ENCODE results near the gene TEX52. TPM values are rescaled to one million over a fixed set of nuclear protein-coding genes. Genes with fewer than 3 reads are reported as not detected.

The TEX52 gene
- total RNA-seq, 1 donor, result not detected

GRCh38 chr12:2833327-2833726 is 23.5 kb downstream of the TEX52 start:
- TF ChIP-seq CTCF (IDR thresholded peaks at IDR 0.05; ENCODE audit: insufficient read depth, low read depth, low read length), result no peak
- no peak for DNase-seq (ENCODE audit: low read depth)
- no peak overlapping the region for H3K4me3 ChIP-seq (ENCODE audit: low read depth, low read length)

- DNase-seq (ENCODE audit: low read depth), result no peak
- H3K4me3 ChIP-seq (ENCODE audit: low read depth, low read length), result no peak overlapping the region
- no peak for TF ChIP-seq CTCF (IDR thresholded peaks at IDR 0.05; ENCODE audit: insufficient read depth, low read depth, low read length)
These were observed 24.2 kb downstream of the TEX52 start for GRCh38 chr12:2832550-2833127.

GRCh38 chr12:2829275-2829674 is 27.6 kb downstream of the TEX52 start:
- no peak overlapping the region for H3K4me3 ChIP-seq (ENCODE audit: low read depth, low read length)
- DNase-seq (ENCODE audit: low read depth), result no peak
- no peak for TF ChIP-seq CTCF (IDR thresholded peaks at IDR 0.05; ENCODE audit: insufficient read depth, low read depth, low read length)

- H3K4me3 ChIP-seq (ENCODE audit: low read depth, low read length), result no peak overlapping the region
- DNase-seq (ENCODE audit: low read depth), result no peak
- TF ChIP-seq CTCF (IDR thresholded peaks at IDR 0.05; ENCODE audit: insufficient read depth, low read depth, low read length), result no peak
These were observed 29.9 kb downstream of the TEX52 start for GRCh38 chr12:2826721-2827515.

GRCh38 chr12:2826036-2826435 is 30.8 kb downstream of the TEX52 start:
- DNase-seq (ENCODE audit: low read depth), result no peak
- TF ChIP-seq CTCF (IDR thresholded peaks at IDR 0.05; ENCODE audit: insufficient read depth, low read depth, low read length), result no peak
- H3K4me3 ChIP-seq (ENCODE audit: low read depth, low read length), result no peak overlapping the region

GRCh38 chr12:2825132-2825531 is 31.7 kb downstream of the TEX52 start:
- DNase-seq (ENCODE audit: low read depth), result no peak
- no peak for TF ChIP-seq CTCF (IDR thresholded peaks at IDR 0.05; ENCODE audit: insufficient read depth, low read depth, low read length)
- H3K4me3 ChIP-seq (ENCODE audit: low read depth, low read length), result no peak overlapping the region

All from fibroblast of villous mesenchyme (primary cell).